Femur (tissue), 1 donor: ENCODE measurements around the gene PDE10A.
A peak's percentile ranks its signal among the peaks of the same experiment; 100 is the strongest.
"Not testable (repeated sequence)": the region's sequence is repeated elsewhere in the genome, so short reads cannot be mapped to it uniquely, and the experiment has no call there.

Source experiments
- DNase-seq: peaks from one replicate; pipeline ENCODE4 v3.0.0-alpha.2; 2017

Gene PDE10A

GRCh38 chr6:165580136-165580535 lies 82.9 kb downstream of the PDE10A start:
- no peak for DNase-seq

DNA sequence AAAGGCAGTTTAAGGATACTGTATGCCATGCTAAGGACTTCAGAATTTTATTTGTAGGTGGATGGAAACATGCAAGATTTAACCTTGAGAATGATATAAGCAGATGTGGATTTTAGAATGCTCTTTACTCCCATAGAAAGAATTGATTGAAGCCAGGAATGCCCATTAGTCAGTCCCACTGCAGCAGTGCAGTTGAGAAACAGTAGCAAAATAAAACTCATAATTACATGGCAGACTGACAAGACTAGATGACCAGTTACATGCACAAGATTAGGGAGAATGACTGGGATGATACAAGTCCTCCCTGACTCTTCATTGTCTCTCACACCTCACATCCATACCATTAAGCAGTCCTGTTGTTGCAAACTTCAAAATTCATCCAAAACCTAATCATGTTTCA lies 83.9 kb downstream of the PDE10A start:
- DNase-seq = no peak

GRCh38 chr6:165577556-165577955 lies 85.5 kb downstream of the PDE10A start:
- DNase-seq = no peak

DNA sequence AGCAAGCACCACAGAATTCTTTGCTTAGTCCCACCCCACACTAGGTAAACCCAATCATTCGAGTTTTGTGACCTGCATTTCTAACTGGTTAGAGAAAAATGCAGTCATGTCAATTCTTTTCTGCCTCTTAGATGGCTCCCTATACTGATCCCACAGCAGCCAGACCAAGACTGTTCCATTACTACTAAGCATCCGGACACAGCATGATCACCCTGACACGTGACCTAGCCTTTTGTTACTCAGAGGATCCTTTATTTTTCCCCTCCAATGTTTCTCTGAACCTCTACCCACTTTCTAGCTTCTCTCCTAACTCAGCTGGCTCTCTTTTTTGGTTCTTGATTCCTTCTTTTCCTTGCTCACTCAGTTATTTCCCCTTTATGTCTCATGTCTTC lies 87.9 kb downstream of the PDE10A start:
- DNase-seq = no peak

DNA sequence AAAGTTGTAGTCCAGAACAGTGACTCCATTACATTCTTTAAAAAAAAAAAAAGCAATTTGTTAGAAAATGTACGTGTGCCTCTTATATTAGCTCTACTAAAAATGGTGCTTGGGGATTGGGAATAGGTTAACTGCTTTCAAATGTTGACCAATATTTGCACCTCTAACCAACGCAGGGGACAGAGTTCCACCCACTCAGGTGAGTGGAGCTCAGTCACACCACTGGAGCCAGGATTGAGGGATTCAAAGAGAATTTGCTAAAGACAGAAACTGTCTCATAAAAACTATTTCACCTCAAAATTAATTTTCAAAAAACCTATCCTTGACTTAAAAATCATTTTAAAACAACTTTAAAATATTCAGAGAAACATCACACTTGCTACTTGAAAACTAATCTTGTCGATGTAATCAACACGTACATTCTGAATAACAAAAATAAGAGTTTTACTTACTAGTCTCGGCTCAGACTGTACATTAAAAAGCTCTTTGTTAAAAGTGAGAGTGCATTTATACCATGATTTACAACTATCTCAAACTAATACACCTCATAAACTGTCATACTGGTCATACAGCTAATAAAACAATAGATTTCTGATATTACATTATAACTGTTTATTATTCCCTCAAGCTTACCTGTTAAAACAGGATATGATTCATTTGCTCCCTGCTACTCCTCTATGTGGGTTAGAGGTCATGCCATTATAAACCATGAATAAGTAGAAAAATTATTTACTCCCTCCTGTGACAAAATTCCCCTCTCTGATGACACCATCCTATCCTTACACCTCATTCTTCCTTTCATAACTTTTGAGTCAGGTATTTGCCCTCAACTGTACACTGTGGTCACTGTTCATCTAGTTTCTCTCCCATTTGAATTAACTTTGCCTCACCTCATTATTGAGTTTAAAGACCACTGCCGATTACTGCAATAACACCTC lies 88.6 kb downstream of the PDE10A start:
- DNase-seq = no peak

GRCh38 chr6:165573671-165574070 lies 89.4 kb downstream of the PDE10A start:
- peak; percentile 64 for DNase-seq

DNA sequence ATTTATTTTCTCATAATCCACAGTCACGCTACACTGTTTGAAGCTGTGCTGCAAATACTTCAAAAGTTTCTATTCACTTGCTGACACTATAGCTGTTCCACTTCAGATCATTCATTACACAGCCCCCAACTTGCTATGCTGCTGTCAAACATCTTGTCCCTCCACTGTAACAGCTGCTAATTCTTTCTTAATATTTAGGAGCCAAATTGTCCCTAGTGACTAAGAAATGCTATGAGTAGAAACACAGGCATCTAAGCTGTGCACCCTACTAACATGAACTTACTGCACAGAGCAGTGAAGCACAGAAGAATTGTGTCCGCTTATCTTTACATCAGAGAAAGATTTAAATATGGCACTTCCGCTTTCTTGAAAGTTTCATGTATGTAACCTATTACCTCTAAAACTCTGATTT lies 91.3 kb downstream of the PDE10A start:
- no peak for DNase-seq

- no peak for DNase-seq
These were observed 91.9 kb downstream of the PDE10A start for GRCh38 chr6:165571068-165571682.

GRCh38 chr6:165568326-165568725 lies 94.7 kb downstream of the PDE10A start:
- DNase-seq = no peak

DNA sequence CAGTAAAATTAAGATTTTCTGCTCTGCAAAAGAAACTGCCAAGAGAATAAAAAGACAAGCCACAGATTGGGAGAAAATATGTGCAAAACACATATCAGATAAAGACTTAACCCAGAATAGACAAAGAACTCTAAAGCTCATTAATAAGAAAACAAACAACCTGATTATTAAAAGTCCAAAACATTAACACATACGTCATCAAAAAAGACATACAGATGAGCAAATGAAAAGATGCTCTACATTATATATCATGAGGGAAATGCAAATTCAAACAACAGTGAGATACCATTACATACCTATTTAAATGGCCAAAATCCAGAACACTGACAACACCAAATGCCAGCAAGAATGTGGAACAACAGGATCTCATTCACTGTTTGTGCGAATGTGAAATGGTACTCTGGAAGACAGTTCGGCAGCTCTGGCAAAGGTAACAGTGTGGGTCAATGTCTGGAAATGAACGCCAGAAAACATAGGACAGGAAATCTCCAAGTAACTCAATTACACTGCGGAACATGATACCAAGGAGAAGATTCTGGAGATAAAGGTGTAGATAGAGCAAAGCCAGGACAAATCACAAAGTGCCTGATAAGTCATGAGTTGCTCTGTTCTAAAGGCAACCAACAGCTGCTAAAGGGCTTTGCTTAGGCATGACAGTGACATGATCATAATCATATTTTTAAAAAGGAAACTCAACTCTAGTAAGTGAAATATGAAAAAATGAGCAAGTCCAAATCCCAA lies 96.8 kb downstream of the PDE10A start:
- DNase-seq = no peak

DNA sequence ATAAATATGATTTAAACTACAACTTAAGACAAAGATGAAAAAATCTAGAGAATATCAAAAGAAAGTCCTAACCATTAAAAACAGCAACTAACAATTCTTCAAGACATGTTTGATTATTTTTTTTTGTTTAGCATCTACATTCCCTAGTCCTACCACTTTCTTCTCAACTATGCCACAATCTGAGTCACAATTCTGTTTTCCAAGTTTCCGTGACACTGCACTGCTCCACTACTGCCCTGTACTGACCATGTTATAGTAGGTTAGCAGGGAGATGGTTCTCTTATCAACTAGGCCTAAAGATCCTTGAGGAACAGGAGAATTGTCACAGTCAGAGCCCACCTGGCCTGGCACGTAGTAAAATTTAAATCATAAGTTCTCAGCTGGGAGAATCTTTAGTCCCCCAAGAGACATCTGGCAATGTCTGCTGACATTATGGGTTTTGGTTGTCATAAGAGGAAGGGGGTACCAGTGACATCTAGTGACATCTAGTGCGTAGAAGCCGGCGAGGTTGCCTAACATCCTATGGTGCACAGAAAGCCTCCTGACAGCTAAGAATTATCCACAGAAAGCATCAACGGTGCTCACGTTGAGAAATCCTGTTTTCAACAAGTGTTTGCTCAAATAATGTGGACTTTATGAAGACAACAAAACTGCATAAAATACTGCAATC lies 100.5 kb downstream of the PDE10A start:
- DNase-seq = no peak

DNA sequence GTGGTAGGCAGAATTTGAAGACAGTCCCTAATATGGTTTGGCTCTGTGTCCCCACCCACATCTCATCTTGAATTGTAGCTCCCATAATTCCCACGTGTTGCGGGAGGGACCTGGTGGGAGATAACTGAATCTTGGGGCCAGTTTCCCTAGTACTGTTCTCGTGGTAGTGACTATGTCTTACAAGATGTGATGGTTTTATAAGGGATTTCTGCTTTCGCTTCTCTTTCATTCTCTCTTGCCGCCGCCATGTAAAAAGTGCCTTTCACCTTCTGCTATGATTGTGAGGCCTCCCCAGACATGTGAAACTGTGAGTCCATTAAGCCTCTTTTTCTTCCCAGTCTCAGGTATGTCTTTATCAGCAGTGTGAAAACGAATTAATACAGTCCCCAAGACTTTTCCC lies 103.4 kb downstream of the PDE10A start:
- DNase-seq = no peak

GRCh38 chr6:165558097-165558496 lies 104.9 kb downstream of the PDE10A start:
- DNase-seq = not testable (repeated sequence)

DNA sequence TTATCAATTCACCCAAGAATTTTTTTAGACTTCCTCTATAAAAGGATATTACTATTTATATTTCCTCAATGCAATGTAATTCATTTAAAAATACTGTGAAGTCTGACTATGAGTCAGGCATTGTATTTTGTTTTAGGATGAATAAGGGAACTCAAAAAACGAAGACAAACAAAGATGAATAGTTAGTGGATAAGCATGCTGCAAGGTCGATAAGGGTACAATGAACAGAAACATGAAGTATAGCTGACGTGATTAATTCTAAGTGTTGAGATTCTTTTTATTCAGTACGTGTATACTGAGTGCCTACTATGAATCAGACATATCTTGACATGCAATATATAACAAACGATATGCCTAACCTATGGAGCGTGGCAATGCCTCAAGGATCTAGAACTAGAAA lies 105.4 kb downstream of the PDE10A start:
- DNase-seq = no peak

- DNase-seq = no peak
These were observed 106.8 kb downstream of the PDE10A start for GRCh38 chr6:165556116-165556843.

- DNase-seq = not testable (repeated sequence)
These were observed 108.4 kb downstream of the PDE10A start for GRCh38 chr6:165554644-165555043.

DNA sequence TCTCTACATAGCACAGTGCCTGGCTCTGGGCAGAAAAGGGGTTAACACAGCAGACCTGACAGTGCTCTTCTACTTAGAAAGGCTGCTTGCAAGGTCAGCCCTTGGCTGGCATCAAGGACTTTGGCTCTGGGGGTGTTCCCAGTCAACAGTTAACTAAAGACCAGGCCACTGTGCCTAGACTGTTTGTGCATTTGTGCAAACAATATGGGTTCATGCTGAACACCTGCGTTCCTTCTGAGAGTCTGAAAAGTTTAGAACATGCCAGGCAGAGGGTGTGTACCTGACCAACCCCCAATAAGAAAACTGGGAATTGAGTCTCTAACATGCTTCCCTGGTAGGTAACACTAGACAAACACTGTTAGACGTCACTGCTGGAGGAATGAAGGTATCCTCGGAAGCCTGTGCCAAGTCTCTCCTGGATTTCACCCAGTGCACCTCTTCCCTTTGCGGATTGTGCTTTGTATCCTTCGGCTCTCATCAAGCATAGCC lies 110.7 kb downstream of the PDE10A start:
- DNase-seq = no peak

DNA sequence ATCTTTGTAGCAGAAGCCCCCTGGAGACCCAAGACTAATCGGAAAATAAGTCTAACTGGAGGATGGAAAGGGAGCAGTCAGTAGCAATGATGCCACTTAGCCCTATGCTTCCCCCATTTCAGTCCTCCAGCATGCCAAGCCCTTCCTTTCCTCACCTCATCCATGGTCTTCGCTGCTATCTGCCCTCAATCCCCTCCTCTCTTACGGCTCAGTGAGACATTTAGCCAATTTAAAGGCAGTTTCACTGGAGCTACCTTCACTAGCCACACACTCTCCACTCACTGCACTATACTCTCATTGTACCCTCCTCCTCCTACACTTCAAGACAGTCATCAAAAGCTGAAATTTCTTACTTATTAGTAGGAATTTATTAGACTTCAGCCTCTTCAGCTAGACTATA lies 111.2 kb downstream of the PDE10A start:
- DNase-seq = no peak

DNA sequence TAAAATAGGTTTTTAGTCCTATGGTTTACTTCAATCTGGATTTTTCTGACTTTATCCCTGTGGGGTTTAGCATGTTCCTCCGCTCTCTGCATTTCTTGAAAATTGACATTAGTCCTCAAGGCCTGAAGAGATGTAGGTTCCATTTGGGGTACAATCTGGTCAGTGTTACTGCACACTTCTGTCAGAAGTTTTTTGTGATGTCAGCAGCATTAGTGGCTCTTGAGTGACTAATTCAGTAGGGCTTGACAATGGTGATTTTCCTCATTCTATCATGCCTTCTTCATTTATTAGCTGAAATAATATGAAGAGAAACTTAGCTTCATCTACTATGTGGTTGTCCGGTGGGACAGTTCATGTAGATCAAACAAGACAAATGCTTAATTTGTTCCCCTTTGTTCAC lies 114.6 kb downstream of the PDE10A start:
- DNase-seq = no peak

GRCh38 chr6:165545806-165546205 lies 117.2 kb downstream of the PDE10A start:
- DNase-seq = no peak

GRCh38 chr6:165543781-165544180 lies 119.3 kb downstream of the PDE10A start:
- no peak for DNase-seq

- no peak for DNase-seq
These were observed 126.1 kb downstream of the PDE10A start for GRCh38 chr6:165536911-165537310.
